VCaP (cell line): Measurements from ENCODE around the gene COQ6.

ENCODE experiments used
- H3K27ac ChIP-seq: fragments of 450-650 bp; 2 replicates; pipeline ENCODE4 v1.5.1; 2017
- CTCF ChIP-seq: fragments of 450-650 bp; conservative IDR thresholded peaks from 2 replicates; pipeline ENCODE4 v1.5.1; 2017; ENCODE audit warnings: mild to moderate bottlenecking, moderate library complexity

Gene COQ6

GRCh38 chr14:73988065-73988464 lies 38.0 kb downstream of the COQ6 start:
- TF ChIP-seq CTCF, result no peak
- peak overlapping the region; percentile 89 for H3K27ac ChIP-seq

GRCh38 chr14:73988656-73989055 lies 38.6 kb downstream of the COQ6 start:
- peak overlapping the region; percentile 89 for H3K27ac ChIP-seq

GRCh38 chr14:73991092-73991491 lies 41.0 kb downstream of the COQ6 start:
- H3K27ac ChIP-seq, result no peak overlapping the region
- no peak for TF ChIP-seq CTCF

- peak overlapping the region; percentile 45 for H3K27ac ChIP-seq
These were observed 44.8 kb downstream of the COQ6 start for GRCh38 chr14:73994926-73995325.

- H3K27ac ChIP-seq, result no peak overlapping the region
- TF ChIP-seq CTCF, result no peak
These were observed 45.9 kb downstream of the COQ6 start for GRCh38 chr14:73995977-73996378.

GRCh38 chr14:73996731-73997107 lies 46.6 kb downstream of the COQ6 start:
- peak overlapping the region; percentile 51 for H3K27ac ChIP-seq
- TF ChIP-seq CTCF, result no peak

GRCh38 chr14:73997108-73997943 lies 47.2 kb downstream of the COQ6 start:
- H3K27ac ChIP-seq, result peak overlapping the region; percentile 51
- TF ChIP-seq CTCF, result no peak

GRCh38 chr14:73997944-73998447 lies 47.9 kb downstream of the COQ6 start:
- TF ChIP-seq CTCF, result no peak
- H3K27ac ChIP-seq, result peak overlapping the region; percentile 51
